Transverse colon (tissue), 4 donors: Measurements from ENCODE around the gene METTL9. TPM values are rescaled to one million over a fixed set of nuclear protein-coding genes. Genes with fewer than 3 reads are reported as not detected.

ENCODE experiments used
- DNase-seq: peaks from one replicate; pipeline ENCODE4 v3.0.0-alpha.2; 2019
- H3K27ac ChIP-seq, 4 donors: fragments of 200-600 bp; sonication (generic); 2 replicates each; pipeline ENCODE4 v1.5.1; 2016 to 2018; ENCODE audit warnings: inconsistent platforms in 4 of 4
- H3K27me3 ChIP-seq: fragments of 200-600 bp; sonication (generic); 2 replicates; pipeline ENCODE4 v1.5.1; 2017; ENCODE audit warnings: inconsistent platforms
- H3K36me3 ChIP-seq, 4 donors: fragments of 200-600 bp; sonication (generic); 2 replicates each; pipeline ENCODE4 v1.5.1; 2017 to 2019; ENCODE audit warnings: inconsistent platforms in 4 of 4
- H3K4me1 ChIP-seq, 4 donors: fragments of 200-600 bp; sonication (generic); 2 replicates each; pipeline ENCODE4 v1.5.1; 2017 to 2020; ENCODE audit warnings: inconsistent platforms in 4 of 4
- H3K4me3 ChIP-seq, 4 donors: fragments of 200-600 bp; sonication (generic); 1 replicate in 1 of 4; 2 replicates in 3 of 4; pipeline versions ENCODE4 v1.5.1 to v1.6.1; 2017 to 2019; ENCODE audit warnings: inconsistent platforms in 4 of 4
- H3K9me3 ChIP-seq, 2 donors: fragments of 200-600 bp; sonication (generic); 2 replicates each; pipeline ENCODE4 v1.5.1; 2017 to 2019; ENCODE audit warnings: inconsistent platforms in 2 of 2
- EP300 ChIP-seq: sonication (generic); formaldehyde crosslinking; IDR thresholded peaks from one replicate; pipeline ENCODE4 v1.6.1; 2017; ENCODE audit warnings: antibody characterized with exemption, low read depth
- POLR2A ChIP-seq: fragments of 450-650 bp; IDR thresholded peaks from one replicate; pipeline ENCODE4 v1.6.1; 2016; ENCODE audit warnings: antibody characterized with exemption, mild to moderate bottlenecking, moderate library complexity
- POLR2AphosphoS5 ChIP-seq, 3 donors: sonication (generic); formaldehyde crosslinking; IDR thresholded peaks; one replicate each; pipeline ENCODE4 v1.6.1; 2016; ENCODE audit warnings: antibody characterized with exemption in 3 of 3
- WGBS, 2 donors: methylation state at CpG; one replicate each; pipeline ENCODE4 v1.1.5; 2018; ENCODE audit warnings: low coverage in 1 of 2; 5-methylcytosine and 5-hydroxymethylcytosine counted together
- in situ Hi-C, 4 donors: fragments of 200-750 bp; cut with MboI; loops; one replicate each; pipeline versions ENCODE4 v1.15.0 to v1.15.1; 2017; ENCODE audit warnings: low sequenced_read_pairs in 3 of 4, low pct_ligation_motif_present in 1 of 4, low pct_unique_long_range_greater_than_20kb in 1 of 4
- intact Hi-C: fragments of 100-400 bp; cut with DNase I; formaldehyde crosslinking; loops from one replicate; pipeline ENCODE4 v1.15.1; 2023; ENCODE audit warnings: low total_unique reads
- total RNA-seq, 4 donors: library from RNA; depleted of rRNA; stranded (reverse); fragments of >200 nt; gene quantifications; one replicate each; pipeline ENCODE4 v1.1.0, GENCODE V29; 2016
- TF ChIP-seq, protein P1 (sequence below), 5 experiments: fragments of 200-600 bp in 3 of 5; fragments of 450-650 bp in 2 of 5; sonication (generic) in 3 of 5; IDR thresholded peaks; 1 replicate in 2 of 5; 2 replicates in 3 of 5; pipeline ENCODE4 v1.5.1; 2016 to 2017; ENCODE audit warnings: antibody characterized with exemption in 5 of 5, inconsistent platforms in 3 of 5, mild to moderate bottlenecking in 2 of 5, moderate library complexity in 1 of 5

Gene METTL9
- total RNA-seq, 4 donors from 2014 or later: 41.9 to 116 (median 67.5) TPM

DNA sequence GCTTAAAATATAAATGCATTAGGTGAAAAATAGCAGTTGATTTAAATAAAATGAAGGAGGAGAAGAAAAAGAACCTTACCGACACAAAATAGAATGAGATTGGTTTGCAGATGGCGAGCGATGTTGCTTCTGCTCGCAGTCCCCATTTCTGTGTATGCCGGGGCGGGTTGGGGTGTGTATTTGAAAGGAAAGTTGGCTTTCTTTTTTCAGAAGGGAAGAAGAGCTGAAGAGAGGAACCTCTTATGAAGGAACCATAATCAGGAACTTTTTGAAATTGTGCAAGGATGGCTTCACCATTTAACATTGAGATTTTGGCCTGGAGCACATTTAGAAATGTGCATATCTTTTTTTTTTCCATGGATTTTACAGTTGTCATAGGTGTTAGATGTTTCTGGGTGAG lies 53.1 kb downstream of the METTL9 start, which contains the start of gene IGSF6:
IGSF6 (minus strand) TSS at position 156 of the 400 bp plus-strand sequence; CDS start at position 146, 10 bp downstream.
- Histone ChIP-seq H3K9me3 (no peaks in the 10 kb centered on the region), H3K36me3 (peaks cover 0 to 5% (median 0%) of the 10 kb centered on the region in 4 donors), H3K4me1 (peaks cover 0 to 7% (median 5%) of the 10 kb centered on the region in 4 donors), H3K27ac (peak within 1 kb of the TSS in 1 of 4 donors; percentile 24), H3K4me3 (peak within 1 kb of the TSS in 1 of 4 donors; percentile 5), H3K27me3 (no peaks in the 10 kb centered on the region)
- in situ Hi-C loops (no loop called here), intact Hi-C loops (no loop called here)
- no peak for DNase-seq
- 92 to 96% methylated on average over 6 of the region's 6 CpGs for WGBS, 2 donors
- peak in 1 of 3 donors; percentile 5 for TF ChIP-seq POLR2AphosphoS5 (IDR thresholded peaks at IDR 0.05)
- TF ChIP-seq EP300: no peak
- peak; percentile 34 for TF ChIP-seq POLR2A

DNA sequence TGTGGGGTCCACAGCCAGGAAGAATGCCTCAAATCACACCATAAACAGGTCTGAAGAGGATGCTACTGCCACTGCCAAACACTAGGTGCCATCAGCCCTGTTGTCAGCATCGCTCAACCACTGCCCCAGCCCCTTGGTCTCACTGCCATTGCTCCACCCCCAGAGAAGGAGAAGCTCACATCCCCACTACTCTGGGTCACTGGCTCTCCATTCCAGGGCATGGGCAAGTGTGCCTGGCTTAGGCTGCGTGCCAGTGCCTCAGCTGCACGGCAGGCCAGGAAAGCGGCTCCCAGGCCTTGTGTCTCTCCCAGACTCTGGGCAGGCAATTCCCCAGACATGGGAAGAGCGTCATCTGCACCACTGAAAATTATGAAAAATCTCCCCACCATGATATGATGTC lies 54.2 kb downstream of the METTL9 start:
- Histone ChIP-seq H3K4me1 (peaks cover 0 to 9% (median 5%) of the 10 kb centered on the region in 4 donors), H3K36me3 (peaks cover 0 to 5% (median 0%) of the 10 kb centered on the region in 4 donors), H3K27ac (no peak overlapping the region), H3K4me3 (no peak overlapping the region), H3K27me3 (no peaks in the 10 kb centered on the region), H3K9me3 (no peaks in the 10 kb centered on the region)
- intact Hi-C loops: no loop called here
- no peak for DNase-seq
- in situ Hi-C loops: no loop called here
- WGBS, 2 donors: 91 to 100% methylated on average over 1 to 5 of the region's 5 CpGs
- no peak for TF ChIP-seq POLR2A
- TF ChIP-seq, protein P1, sequence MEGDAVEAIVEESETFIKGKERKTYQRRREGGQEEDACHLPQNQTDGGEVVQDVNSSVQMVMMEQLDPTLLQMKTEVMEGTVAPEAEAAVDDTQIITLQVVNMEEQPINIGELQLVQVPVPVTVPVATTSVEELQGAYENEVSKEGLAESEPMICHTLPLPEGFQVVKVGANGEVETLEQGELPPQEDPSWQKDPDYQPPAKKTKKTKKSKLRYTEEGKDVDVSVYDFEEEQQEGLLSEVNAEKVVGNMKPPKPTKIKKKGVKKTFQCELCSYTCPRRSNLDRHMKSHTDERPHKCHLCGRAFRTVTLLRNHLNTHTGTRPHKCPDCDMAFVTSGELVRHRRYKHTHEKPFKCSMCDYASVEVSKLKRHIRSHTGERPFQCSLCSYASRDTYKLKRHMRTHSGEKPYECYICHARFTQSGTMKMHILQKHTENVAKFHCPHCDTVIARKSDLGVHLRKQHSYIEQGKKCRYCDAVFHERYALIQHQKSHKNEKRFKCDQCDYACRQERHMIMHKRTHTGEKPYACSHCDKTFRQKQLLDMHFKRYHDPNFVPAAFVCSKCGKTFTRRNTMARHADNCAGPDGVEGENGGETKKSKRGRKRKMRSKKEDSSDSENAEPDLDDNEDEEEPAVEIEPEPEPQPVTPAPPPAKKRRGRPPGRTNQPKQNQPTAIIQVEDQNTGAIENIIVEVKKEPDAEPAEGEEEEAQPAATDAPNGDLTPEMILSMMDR (IDR thresholded peaks at IDR 0.05): no peak
- no peak for TF ChIP-seq POLR2AphosphoS5 (IDR thresholded peaks at IDR 0.05)
- no peak for TF ChIP-seq EP300

DNA sequence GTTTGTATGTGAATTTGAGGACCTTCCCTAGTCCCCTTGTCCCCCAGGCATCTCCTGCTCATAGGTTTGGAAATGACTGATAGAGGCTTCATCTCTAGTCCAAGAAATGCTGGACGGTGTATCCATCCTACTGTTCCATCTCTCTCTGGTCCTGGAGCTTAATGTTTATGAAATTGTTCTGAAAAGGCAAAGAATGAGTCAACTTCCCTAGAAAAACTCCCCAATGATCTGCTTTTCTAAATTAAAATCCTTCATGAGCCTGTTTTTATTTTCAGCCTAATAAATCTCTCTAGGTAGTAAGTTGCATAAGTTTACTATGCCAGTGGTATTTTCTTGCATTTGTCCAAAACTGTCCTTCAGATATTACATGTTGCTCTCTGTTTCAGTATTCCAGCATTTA lies 55.1 kb downstream of the METTL9 start:
- H3K9me3 ChIP-seq: no peaks in the 10 kb centered on the region
- TF ChIP-seq POLR2A (no peak), POLR2AphosphoS5 (IDR thresholded peaks at IDR 0.05) (no peak), EP300 (no peak)
- TF ChIP-seq, protein P1 (IDR thresholded peaks at IDR 0.05): no peak
- in situ Hi-C loops (no loop called here), intact Hi-C loops (no loop called here)
- 84% methylated on average over 1 of the region's 1 CpG; no CpG with 5 or more reads in 1 of the 2 donors for WGBS, 2 donors
- H3K4me3 ChIP-seq: no peak overlapping the region
- peaks cover 0 to 5% (median 0%) of the 10 kb centered on the region in 4 donors for H3K36me3 ChIP-seq
- H3K27ac ChIP-seq: no peak overlapping the region
- no peak for DNase-seq
- peaks cover 0 to 9% (median 4%) of the 10 kb centered on the region in 4 donors for H3K4me1 ChIP-seq
- no peaks in the 10 kb centered on the region for H3K27me3 ChIP-seq

DNA sequence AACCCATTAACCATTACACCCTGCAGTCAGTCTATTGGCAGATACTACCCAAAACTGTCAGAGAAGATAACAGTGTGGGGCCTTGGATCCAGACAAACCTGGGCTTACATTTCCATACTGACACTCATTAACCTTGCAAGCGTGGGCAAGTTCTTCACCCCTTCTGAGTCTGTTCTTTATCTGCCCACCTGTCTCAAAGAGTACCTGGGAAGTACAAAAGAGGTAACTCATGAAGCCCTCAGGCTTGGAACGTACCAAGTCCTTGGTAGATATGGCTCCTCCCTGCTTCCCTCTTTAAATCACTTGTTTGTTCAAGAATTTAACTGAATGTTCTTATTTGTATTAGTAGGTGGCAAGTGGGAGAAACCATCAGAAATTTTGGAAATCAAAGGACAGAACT lies 55.5 kb downstream of the METTL9 start:
- Histone ChIP-seq H3K36me3 (peaks cover 0 to 5% (median 0%) of the 10 kb centered on the region in 4 donors), H3K4me1 (peaks cover 0 to 9% (median 4%) of the 10 kb centered on the region in 4 donors), H3K27me3 (no peaks in the 10 kb centered on the region), H3K4me3 (no peak overlapping the region), H3K27ac (no peak overlapping the region), H3K9me3 (no peaks in the 10 kb centered on the region)
- intact Hi-C loops (no loop called here), in situ Hi-C loops (loop anchor here in 1 of 4 donors (5.0 kb wide), 1 partner anchor 47 kb away; no protein-coding TSS in a partner anchor)
- 95 to 100% methylated on average over 1 to 2 of the region's 2 CpGs for WGBS, 2 donors
- TF ChIP-seq POLR2AphosphoS5 (IDR thresholded peaks at IDR 0.05): no peak
- no peak for TF ChIP-seq EP300
- no peak for TF ChIP-seq POLR2A
- TF ChIP-seq, protein P1 (IDR thresholded peaks at IDR 0.05): no peak
- DNase-seq: no peak
